BLaER1 treated with 17β-estradiol and CSF1 and Interleukin-3, amounts not matched to agents 10 nM and 100 nM (cell line): ENCODE results near the gene OR51B4.

ENCODE experiments used
- H3K27ac ChIP-seq, 11 experiments: shearing (Covaris generic); formaldehyde crosslinking; 2 replicates each; pipeline ENCODE4 v1.8.1; 2022
- H3K27me3 ChIP-seq, 11 experiments: shearing (Covaris generic); formaldehyde crosslinking; 2 replicates each; pipeline ENCODE4 v1.8.1; 2022
- H3K36me3 ChIP-seq, 11 experiments: shearing (Covaris generic); formaldehyde crosslinking; 2 replicates each; pipeline ENCODE4 v1.8.1; 2022
- H3K4me1 ChIP-seq, 10 experiments: shearing (Covaris generic); formaldehyde crosslinking; 2 replicates each; pipeline ENCODE4 v1.8.1; 2022
- H3K4me2 ChIP-seq, 11 experiments: shearing (Covaris generic); formaldehyde crosslinking; 2 replicates each; pipeline ENCODE4 v1.8.1; 2022
- H3K4me3 ChIP-seq, 10 experiments: shearing (Covaris generic); formaldehyde crosslinking; 2 replicates each; pipeline ENCODE4 v1.8.1; 2022
- H3K9ac ChIP-seq, 11 experiments: shearing (Covaris generic); formaldehyde crosslinking; 2 replicates each; pipeline ENCODE4 v1.8.1; 2022
- H3K9me3 ChIP-seq, 11 experiments: shearing (Covaris generic); formaldehyde crosslinking; replicated peaks in 1 of 11; 2 replicates each; pipeline ENCODE4 v1.8.1; 2022
- H4K20me1 ChIP-seq, 11 experiments: shearing (Covaris generic); formaldehyde crosslinking; 2 replicates each; pipeline ENCODE4 v1.8.1; 2022
- Cebpa-rat ChIP-seq, 11 experiments: shearing (Covaris generic); IDR thresholded peaks; 2 replicates each; pipeline ENCODE4 v1.8.1; 2022

OR51B4 gene

DNA sequence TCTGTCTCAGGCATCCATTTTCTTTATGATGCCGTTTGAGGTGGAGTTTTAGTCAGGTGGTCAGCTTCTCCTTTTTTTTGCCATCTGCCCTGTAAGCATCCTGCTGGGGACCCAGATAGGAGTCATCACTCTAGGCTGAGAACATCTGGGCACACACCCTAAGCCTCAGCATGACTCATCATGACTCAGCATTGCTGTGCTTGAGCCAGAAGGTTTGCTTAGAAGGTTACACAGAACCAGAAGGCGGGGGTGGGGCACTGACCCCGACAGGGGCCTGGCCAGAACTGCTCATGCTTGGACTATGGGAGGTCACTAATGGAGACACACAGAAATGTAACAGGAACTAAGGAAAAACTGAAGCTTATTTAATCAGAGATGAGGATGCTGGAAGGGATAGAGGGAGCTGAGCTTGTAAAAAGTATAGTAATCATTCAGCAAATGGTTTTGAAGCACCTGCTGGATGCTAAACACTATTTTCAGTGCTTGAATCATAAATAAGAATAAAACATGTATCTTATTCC, 21.1 kb downstream of the OR51B4 start:
- H3K4me2 ChIP-seq: peak overlapping the region in 6 of 11 experiments; percentile 1 to 58 (median 22); a peak in 8 of 22 replicates
- H4K20me1 ChIP-seq: no peaks in the 10 kb centered on the region
- H3K4me1 ChIP-seq: peaks cover 0 to 16% (median 8%) of the 10 kb centered on the region in 10 experiments; a peak in 10 of 20 replicates
- no peaks in the 10 kb centered on the region for H3K27me3 ChIP-seq
- no peak overlapping the region for H3K9ac ChIP-seq
- peak overlapping the region in 5 of 11 experiments; percentile 6 to 63 (median 39); a peak in 10 of 22 replicates for H3K27ac ChIP-seq
- H3K9me3 ChIP-seq: no peaks in the 10 kb centered on the region
- TF ChIP-seq Cebpa-rat (IDR thresholded peaks at IDR 0.05): no peak
- no peaks in the 10 kb centered on the region for H3K36me3 ChIP-seq
- H3K4me3 ChIP-seq: no peak overlapping the region

DNA sequence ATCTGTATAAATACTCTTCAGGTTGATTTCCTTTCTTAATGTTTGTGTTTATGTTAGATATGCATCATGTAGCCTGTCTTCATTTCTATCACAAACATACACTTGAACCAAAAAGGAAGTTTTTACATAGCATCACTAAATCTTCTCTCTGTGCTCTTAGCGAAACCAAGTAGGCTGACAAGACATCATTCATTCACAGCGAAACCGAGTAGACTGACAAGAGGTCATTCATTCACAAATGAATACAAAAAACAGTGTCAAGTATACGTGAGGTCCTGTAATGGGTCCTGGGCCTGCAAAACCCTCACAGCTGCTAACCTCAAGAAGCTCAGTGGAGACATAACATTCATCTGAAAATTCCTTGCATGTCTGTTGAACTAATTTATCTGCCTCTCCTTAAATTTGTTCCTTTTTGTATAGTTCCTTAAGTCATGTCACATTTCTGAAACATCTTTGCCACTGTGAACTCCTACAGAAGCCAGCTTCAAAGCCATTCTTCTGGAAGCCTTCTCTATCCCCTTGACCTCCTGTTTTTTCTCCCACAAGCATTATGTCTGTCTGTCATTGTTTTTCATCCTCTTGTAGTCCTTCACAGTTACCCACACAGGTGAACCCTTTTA, 22.2 kb downstream of the OR51B4 start:
- H3K9ac ChIP-seq: no peak overlapping the region
- no peaks in the 10 kb centered on the region for H4K20me1 ChIP-seq
- H3K4me2 ChIP-seq: no peak overlapping the region
- no peaks in the 10 kb centered on the region for H3K36me3 ChIP-seq
- peak overlapping the region in 6 of 11 experiments; percentile 15 to 67 (median 35); a peak in 6 of 22 replicates for H3K27ac ChIP-seq
- no peak overlapping the region for H3K4me3 ChIP-seq
- no peaks in the 10 kb centered on the region for H3K9me3 ChIP-seq
- no peaks in the 10 kb centered on the region for H3K27me3 ChIP-seq
- TF ChIP-seq Cebpa-rat (IDR thresholded peaks at IDR 0.05): no peak
- peaks cover 0 to 16% (median 8%) of the 10 kb centered on the region in 10 experiments; a peak in 10 of 20 replicates for H3K4me1 ChIP-seq

DNA sequence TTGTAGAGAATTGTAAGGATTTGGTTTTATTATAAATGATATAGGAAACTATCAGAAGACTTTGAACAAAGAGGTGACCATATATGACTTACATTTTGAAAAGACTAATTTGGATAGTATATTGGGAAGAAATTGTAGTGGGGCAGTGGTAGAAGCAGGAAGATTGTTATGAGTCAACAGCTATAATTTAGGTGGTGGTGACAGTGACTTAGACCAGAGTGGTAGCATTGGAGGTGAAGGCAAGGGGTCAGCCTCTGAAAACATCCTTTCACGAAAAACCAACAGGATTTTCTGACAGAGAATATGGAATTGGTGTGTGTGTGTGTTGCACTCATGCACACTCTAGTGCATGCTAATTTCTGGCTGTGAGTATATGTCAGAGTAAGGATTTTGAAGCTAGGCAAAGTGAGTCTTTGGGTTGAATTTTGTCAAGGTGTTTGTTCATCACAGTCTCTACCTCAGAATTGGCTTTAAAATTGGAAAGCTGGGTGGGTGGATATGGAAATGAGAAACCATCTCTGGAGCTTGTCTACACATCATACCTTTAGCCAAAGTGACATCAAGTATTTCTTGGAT, 23.9 kb downstream of the OR51B4 start:
- Histone ChIP-seq H3K4me1 (peaks cover 0 to 16% (median 8%) of the 10 kb centered on the region in 10 experiments; a peak in 10 of 20 replicates), H3K9ac (no peak overlapping the region), H3K4me3 (no peak overlapping the region), H3K36me3 (no peaks in the 10 kb centered on the region), H4K20me1 (no peaks in the 10 kb centered on the region), H3K4me2 (no peak overlapping the region), H3K27me3 (no peaks in the 10 kb centered on the region), H3K9me3 (no peaks in the 10 kb centered on the region), H3K27ac (no peak overlapping the region)
- TF ChIP-seq Cebpa-rat (IDR thresholded peaks at IDR 0.05): no peak

DNA sequence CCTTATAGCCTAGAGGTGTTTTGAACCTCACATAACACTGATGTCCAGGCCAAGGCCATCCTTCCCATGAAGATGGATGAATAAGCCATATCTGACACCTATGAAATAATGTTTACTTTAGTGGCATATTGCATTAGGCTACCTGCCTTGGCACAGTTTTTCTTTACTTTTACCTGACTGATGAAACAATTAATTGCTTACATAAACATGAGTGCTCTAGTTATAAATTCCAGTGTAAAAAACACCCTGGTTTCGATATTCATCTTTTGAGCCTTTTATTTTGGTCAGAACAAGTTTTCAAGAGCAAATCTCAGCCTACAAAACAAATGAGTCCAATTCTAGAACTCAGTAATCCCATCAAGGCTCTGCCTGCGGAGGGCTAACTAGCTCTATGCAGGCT, 25.0 kb downstream of the OR51B4 start:
- Histone ChIP-seq H3K27ac (no peak overlapping the region), H3K4me1 (peaks cover 0 to 16% (median 8%) of the 10 kb centered on the region in 10 experiments; a peak in 10 of 20 replicates), H3K27me3 (no peaks in the 10 kb centered on the region), H3K9ac (no peak overlapping the region), H3K4me2 (no peak overlapping the region), H3K36me3 (no peaks in the 10 kb centered on the region), H3K4me3 (no peak overlapping the region), H4K20me1 (no peaks in the 10 kb centered on the region), H3K9me3 (no peaks in the 10 kb centered on the region)
- TF ChIP-seq Cebpa-rat (IDR thresholded peaks at IDR 0.05): no peak

DNA sequence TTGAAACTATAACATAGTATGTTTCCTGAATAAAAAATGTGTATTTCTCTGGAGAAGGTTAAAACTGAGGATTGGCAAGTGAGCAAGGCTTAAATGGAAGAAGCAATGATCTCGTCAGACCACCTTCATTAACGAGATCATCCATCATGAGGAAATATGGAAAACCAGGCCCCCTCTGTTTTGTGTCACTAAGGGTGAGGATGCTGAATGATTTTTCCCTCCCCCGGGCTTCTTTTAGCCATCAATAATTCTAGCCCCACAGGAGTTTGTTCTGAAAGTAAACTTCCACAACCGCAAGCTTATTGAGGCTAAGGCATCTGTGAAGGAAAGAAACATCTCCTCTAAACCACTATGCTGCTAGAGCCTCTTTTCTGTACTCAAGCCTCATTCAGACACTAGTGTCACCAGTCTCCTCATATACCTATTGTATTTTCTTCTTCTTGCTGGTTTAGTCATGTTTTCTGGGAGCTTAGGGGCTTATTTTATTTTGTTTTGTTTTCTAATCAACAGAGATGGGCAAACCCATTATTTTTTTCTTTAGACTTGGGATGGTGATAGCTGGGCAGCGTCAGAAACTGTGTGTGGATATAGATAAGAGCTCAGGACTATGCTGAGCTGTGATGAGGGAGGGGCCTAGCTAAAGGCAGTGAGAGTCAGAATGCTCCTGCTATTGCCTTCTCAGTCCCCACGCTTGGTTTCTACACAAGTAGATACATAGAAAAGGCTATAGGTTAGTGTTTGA, 26.2 kb downstream of the OR51B4 start:
- no peak overlapping the region for H3K4me3 ChIP-seq
- TF ChIP-seq Cebpa-rat (IDR thresholded peaks at IDR 0.05): no peak
- no peaks in the 10 kb centered on the region for H3K9me3 ChIP-seq
- H4K20me1 ChIP-seq: no peaks in the 10 kb centered on the region
- H3K9ac ChIP-seq: no peak overlapping the region
- no peaks in the 10 kb centered on the region for H3K36me3 ChIP-seq
- H3K27me3 ChIP-seq: no peaks in the 10 kb centered on the region
- no peak overlapping the region for H3K27ac ChIP-seq
- H3K4me1 ChIP-seq: peaks cover 0 to 8% (median under 1%) of the 10 kb centered on the region in 10 experiments; a peak in 10 of 20 replicates
- no peak overlapping the region for H3K4me2 ChIP-seq

DNA sequence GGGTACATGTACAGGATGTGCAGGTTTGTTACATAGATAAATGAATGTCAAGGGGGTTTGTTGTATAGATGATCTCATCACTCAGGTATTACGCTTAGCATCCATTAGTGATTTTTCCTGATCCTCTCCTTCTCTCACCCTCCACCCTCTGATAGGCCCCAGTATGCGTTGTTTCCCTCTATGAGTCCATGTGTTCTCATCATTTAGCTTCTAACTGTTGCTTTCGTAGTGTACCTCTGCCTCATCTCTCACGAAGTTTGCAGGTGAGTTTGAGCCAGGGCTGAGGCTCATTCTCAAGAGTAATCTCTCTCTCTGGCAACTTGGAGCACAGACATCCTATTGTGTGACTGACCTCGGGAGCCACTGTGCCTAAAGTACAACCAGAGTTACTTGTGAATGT, 27.4 kb downstream of the OR51B4 start:
- no peak overlapping the region for H3K4me2 ChIP-seq
- H3K4me1 ChIP-seq: no peaks in the 10 kb centered on the region
- H3K36me3 ChIP-seq: no peaks in the 10 kb centered on the region
- no peak overlapping the region for H3K4me3 ChIP-seq
- H3K9ac ChIP-seq: no peak overlapping the region
- no peak for TF ChIP-seq Cebpa-rat (IDR thresholded peaks at IDR 0.05)
- no peaks in the 10 kb centered on the region for H4K20me1 ChIP-seq
- H3K27me3 ChIP-seq: no peaks in the 10 kb centered on the region
- H3K9me3 ChIP-seq: no peaks in the 10 kb centered on the region
- H3K27ac ChIP-seq: no peak overlapping the region

DNA sequence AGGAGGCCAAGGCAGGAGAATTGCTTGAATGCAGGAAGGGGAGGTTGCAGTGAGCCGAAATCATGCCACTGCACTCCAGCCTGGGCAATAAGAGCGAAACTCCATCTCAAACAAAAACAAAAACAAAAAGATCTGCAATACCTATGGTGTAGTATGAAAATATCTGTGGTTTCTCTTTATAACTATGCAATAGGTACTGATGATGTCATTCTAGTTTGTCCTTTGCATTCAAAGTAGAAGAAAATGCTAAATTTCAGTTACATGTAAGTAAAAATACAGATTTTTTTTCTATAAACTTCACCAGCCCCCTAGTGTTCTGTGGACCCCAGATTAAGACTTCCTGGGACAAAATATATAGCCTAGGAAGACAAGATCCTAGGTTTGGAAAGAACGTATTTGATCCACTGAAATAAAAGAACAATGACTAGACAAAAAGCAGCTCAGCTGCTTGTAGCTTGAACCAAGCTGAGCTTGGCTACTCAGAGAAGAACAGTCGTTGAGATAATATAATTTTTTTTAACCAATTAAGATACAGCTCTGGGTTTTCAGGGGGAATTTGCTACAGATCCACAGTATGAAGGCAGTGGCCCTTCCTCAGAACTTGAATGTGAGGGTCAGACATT, 29.2 kb downstream of the OR51B4 start:
- H4K20me1 ChIP-seq: no peaks in the 10 kb centered on the region
- no peak for TF ChIP-seq Cebpa-rat (IDR thresholded peaks at IDR 0.05)

DNA sequence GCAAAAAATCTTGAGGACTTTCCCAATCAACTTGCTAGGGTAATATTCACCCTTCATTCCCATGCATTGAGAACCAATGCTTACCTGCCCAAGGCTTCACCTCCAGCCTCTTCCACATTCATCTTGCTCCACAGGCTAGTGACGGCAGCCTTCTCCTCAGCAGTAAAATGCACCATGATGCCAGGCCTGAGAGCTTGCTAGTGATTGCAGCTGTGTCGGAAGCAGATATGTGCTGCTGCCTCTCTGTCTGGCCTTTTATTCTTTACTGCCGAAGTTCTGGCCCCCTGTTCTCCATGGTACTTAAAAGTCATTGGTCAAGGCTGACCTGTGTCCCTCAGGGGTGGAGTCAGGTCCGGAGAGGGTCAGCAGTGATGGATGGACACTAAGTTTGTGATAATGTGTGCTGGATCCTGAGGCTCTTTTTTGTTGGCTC, 32.0 kb downstream of the OR51B4 start, which contains the start of gene HBE1:
Gene HBE1, minus strand, starts transcription at position 231 of the 433 bp plus-strand sequence. Its CDS starts 55 bp downstream, at position 176.
- no peak within 1 kb of the TSS for H3K4me3 ChIP-seq
- H3K9ac ChIP-seq: no peak within 1 kb of the TSS
- no peak within 1 kb of the TSS for H3K4me2 ChIP-seq
- no peaks in the 10 kb centered on the region for H3K9me3 ChIP-seq
- H3K27ac ChIP-seq: no peak within 1 kb of the TSS
- H3K27me3 ChIP-seq: no peaks in the 10 kb centered on the region
- H3K4me1 ChIP-seq: no peaks in the 10 kb centered on the region
- H4K20me1 ChIP-seq: no peaks in the 10 kb centered on the region
- TF ChIP-seq Cebpa-rat (IDR thresholded peaks at IDR 0.05): no peak
- H3K36me3 ChIP-seq: no peaks in the 10 kb centered on the region

More for the DNA sequence above, 29.2 kb downstream of the OR51B4 start:
- H3K27me3 ChIP-seq: no peaks in the 10 kb centered on the region
- no peak overlapping the region for H3K27ac ChIP-seq
- H3K36me3 ChIP-seq: no peaks in the 10 kb centered on the region
- no peak overlapping the region for H3K4me3 ChIP-seq
- no peaks in the 10 kb centered on the region for H3K4me1 ChIP-seq
- no peak overlapping the region for H3K9ac ChIP-seq
- H3K9me3 ChIP-seq: no peaks in the 10 kb centered on the region
- H3K4me2 ChIP-seq: no peak overlapping the region

DNA sequence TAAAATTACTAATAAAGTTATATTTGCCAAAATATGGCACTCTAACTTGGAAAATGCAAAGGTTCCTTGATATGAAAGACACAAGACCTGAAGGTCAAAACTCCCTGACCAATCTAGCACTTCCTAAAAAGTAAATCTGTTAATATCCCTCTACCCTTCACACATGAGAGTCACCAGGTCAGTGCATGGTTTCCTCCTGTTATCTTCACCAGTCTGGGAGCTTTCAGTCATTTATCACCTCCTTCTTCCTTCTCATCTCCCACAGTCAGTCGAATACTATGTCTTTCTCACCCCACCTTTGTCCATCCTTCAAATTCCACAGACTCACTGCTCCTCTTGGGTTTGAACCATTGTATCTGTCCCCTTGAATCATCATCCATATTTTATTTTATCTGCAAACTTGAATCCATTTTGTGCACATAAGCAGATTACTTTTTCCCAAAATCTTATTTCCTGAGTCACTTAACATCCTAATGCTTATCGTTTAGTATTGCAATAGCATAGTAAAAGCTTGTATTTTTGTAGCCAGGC, 34.6 kb downstream of the OR51B4 start:
- Histone ChIP-seq H3K9ac (no peak overlapping the region), H3K4me3 (no peak overlapping the region), H3K27me3 (no peaks in the 10 kb centered on the region), H3K36me3 (no peaks in the 10 kb centered on the region), H3K4me1 (no peaks in the 10 kb centered on the region), H3K27ac (no peak overlapping the region), H3K4me2 (no peak overlapping the region), H4K20me1 (no peaks in the 10 kb centered on the region), H3K9me3 (no peaks in the 10 kb centered on the region; a peak in 1 of 22 replicates)
- TF ChIP-seq Cebpa-rat (IDR thresholded peaks at IDR 0.05): no peak
